AG09319 (cell line): Measurements from ENCODE around the gene RPS10.

ENCODE experiments used
- DNase-seq: peaks from one replicate; pipeline ENCODE4 v3.0.0-alpha.2; 2010; ENCODE audit warnings: low read depth; ENCODE audit errors: extremely low read depth
- CTCF ChIP-seq: IDR thresholded peaks from 2 replicates; pipeline ENCODE4 v1.5.1; 2011; ENCODE audit warnings: low read depth, mild to moderate bottlenecking, inconsistent platforms, low read length, moderate library complexity

RPS10 gene

DNA sequence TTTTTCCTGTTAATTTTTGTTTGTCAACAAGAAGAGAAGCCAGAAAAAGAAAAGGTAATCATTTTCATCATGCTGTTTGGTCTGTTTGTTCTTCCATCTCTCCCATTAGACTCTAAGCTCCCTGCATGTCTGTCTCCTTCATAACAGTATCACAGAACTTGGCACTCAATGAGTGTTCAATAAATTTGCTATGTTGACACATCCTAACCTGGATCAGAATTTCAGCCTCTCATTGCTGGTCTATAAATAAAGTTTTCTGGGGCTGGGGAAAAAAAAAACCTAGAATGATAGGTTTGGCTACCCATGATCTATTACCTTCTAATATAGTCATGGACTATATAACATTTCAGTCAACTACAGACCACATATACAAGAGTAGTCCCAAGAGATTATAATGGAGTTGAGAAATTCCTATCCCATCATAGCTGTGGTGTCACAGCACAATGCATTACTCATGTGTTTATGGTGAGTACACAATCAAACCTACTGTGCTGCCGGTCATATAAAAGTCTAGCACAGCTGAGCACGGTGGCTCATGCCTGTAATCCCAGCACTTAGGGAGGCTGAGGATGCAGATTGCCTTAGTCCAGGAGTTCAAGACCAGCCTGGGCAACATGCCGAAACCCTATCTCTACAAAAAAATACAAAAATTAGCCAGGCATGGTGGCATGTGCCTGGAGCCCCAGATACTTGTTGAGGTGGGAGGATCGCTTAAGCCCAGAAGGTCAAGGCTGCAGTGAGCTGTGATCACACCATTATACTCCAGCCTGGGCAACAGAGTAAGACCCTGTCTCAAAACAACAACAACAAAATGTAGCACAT, 39.3 kb downstream of the RPS10 start:
- DNase-seq = no peak
- TF ChIP-seq CTCF = no peak

DNA sequence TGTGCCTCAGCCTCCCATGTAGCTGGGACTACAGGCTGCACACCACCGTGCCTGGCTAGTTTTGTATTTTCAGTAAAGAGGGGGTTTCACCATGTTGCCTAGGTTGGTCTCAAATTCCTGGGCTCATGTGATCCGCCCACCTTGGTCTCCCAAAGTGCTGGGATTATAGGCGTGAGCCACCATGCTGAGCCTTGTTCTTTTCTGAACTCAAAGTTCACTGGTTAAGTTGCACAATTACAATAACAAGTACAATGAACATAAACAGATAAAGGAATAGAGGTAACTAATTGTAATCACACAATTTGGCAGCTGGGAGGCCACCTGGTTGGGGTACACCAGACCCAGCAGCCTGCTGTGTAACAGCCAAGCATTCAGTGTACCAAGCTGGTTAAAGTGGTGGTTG, 40.1 kb downstream of the RPS10 start:
- no peak for TF ChIP-seq CTCF
- no peak for DNase-seq

DNA sequence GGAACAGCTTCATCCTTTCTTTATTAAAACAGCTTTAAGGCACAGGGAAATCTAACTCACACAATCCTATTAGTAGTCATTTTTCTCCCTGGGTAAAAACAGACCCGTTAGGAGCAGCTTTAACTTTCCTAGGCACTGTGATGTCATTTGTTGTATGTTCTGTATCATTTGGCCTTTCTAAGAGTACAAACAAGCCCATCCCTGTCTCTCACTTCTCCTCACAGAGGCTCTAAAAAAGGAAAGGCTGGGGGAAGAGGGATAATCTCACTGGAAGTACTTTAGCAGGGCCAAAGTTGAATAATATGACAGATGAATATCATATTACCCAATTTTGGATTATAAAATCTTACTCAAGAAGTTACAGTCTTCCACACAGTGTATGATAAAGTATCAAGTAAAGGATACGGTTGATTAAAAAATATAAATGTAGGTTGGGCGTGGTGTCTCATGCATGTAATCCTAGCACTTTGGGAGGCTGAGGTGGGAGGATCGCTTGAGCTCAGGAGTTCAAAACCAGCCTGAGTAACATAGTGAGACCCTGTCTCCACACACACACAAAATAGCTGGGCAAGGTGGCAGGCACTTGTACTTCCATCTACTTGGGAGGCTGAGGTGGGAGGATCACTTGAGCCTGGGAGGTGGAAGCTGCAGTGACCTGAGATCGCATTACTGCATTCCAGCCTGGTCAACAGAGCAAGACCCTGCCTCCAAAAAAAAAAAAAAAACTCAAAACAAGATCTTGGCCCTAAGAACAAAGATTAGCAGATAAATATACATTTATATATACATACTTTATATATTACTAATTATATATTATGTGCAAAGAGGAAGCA, 41.3 kb downstream of the RPS10 start:
- TF ChIP-seq CTCF = no peak
- DNase-seq = no peak

GRCh38 chr6:34383656-34384320, 42.1 kb downstream of the RPS10 start:
- DNase-seq = no peak
- TF ChIP-seq CTCF = no peak

- DNase-seq = no peak
- no peak for TF ChIP-seq CTCF
These were observed 42.7 kb downstream of the RPS10 start for GRCh38 chr6:34383161-34383631.

DNA sequence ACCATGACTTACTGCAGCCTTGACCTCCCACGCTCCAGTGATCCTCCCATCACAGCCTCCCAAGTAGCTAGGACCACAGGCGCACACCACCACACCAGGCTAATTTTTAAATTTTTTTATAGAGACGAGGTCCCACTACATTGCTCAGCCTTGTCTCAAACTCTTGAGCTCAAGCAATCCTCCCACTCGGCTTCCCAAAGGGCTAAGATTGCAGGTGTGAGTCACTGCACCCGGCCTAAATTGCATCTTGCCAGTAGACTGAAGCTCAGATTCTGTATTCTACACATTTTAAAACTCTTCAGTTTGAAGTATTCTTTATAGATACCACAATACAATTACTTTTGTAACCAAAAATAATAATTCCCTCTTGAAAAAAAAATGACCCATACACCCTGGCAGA, 44.8 kb downstream of the RPS10 start:
- TF ChIP-seq CTCF = no peak
- DNase-seq = no peak

GRCh38 chr6:34378470-34378869, 47.4 kb downstream of the RPS10 start:
- TF ChIP-seq CTCF = no peak
- no peak for DNase-seq
